HEK293T (cell line): ENCODE results near the gene CHDH.

ENCODE experiments used
- CTCF ChIA-PET: fragments of 350-600 bp; formaldehyde crosslinking; extraction: SDS; loops from one replicate; lab custom pipeline; 2021; ENCODE audit warnings: antibody characterized with exemption, inconsistent platforms; lab: Yijun Ruan, JAX
- POLR2A ChIA-PET: fragments of 350-600 bp; formaldehyde crosslinking; extraction: SDS; loops from one replicate; lab custom pipeline; 2020; ENCODE audit warnings: antibody characterized with exemption, inconsistent platforms; lab: Yijun Ruan, JAX
- DNase-seq: peaks from one replicate; pipeline ENCODE4 v3.0.0; 2012; ENCODE audit warnings: mixed read lengths; ENCODE audit errors: extremely low spot score
- ARNT ChIP-seq: fragments of 450-650 bp; IDR thresholded peaks from 2 replicates; pipeline ENCODE4 v1.6.1; 2017; ENCODE audit warnings: mild to moderate bottlenecking
- BHLHE40 ChIP-seq: fragments of 450-650 bp; IDR thresholded peaks from 2 replicates; pipeline ENCODE4 v1.6.1; 2016; ENCODE audit warnings: mild to moderate bottlenecking, moderate library complexity, borderline replicate concordance
- CTBP1 ChIP-seq: fragments of 450-650 bp; IDR thresholded peaks from 2 replicates; pipeline ENCODE4 v1.6.1; 2016; ENCODE audit warnings: borderline replicate concordance
- ELF4 ChIP-seq: fragments of 450-650 bp; IDR thresholded peaks from 2 replicates; pipeline ENCODE4 v1.6.1; 2017; ENCODE audit warnings: antibody characterized with exemption
- FOXA1 ChIP-seq: fragments of 450-650 bp; IDR thresholded peaks from 2 replicates; pipeline ENCODE4 v1.6.1; 2016; ENCODE audit warnings: mild to moderate bottlenecking
- FOXK2 ChIP-seq: fragments of 450-650 bp; IDR thresholded peaks from 2 replicates; pipeline ENCODE4 v1.6.1; 2016; ENCODE audit warnings: mild to moderate bottlenecking
- FOXM1 ChIP-seq: fragments of 450-650 bp; IDR thresholded peaks from 2 replicates; pipeline ENCODE4 v1.6.1; 2017; ENCODE audit warnings: mild to moderate bottlenecking, borderline replicate concordance
- HDGF ChIP-seq: fragments of 450-650 bp; IDR thresholded peaks from 2 replicates; pipeline ENCODE4 v1.6.1; 2017; ENCODE audit warnings: antibody characterized with exemption, borderline replicate concordance
- L3MBTL2 ChIP-seq: fragments of 450-650 bp; conservative IDR thresholded peaks from 2 replicates; pipeline ENCODE4 v1.6.1; 2016; ENCODE audit warnings: mild to moderate bottlenecking
- LEF1 ChIP-seq: fragments of 450-650 bp; IDR thresholded peaks from 2 replicates; pipeline ENCODE4 v1.6.1; 2017; ENCODE audit warnings: mild to moderate bottlenecking, borderline replicate concordance
- NFRKB ChIP-seq: fragments of 450-650 bp; IDR thresholded peaks from 2 replicates; pipeline ENCODE4 v1.6.1; 2016; ENCODE audit warnings: mild to moderate bottlenecking, moderate library complexity
- PKNOX1 ChIP-seq: fragments of 450-650 bp; IDR thresholded peaks from 2 replicates; pipeline ENCODE4 v1.6.1; 2016
- SP1 ChIP-seq: fragments of 450-650 bp; IDR thresholded peaks from 2 replicates; pipeline ENCODE4 v1.6.1; 2017
- SUZ12 ChIP-seq: fragments of 450-650 bp; IDR thresholded peaks from 2 replicates; pipeline ENCODE4 v1.6.1; 2016; ENCODE audit warnings: mild to moderate bottlenecking
- TARDBP ChIP-seq: fragments of 450-650 bp; IDR thresholded peaks from 2 replicates; pipeline ENCODE4 v1.6.1; 2016
- ZNF384 ChIP-seq: fragments of 450-650 bp; IDR thresholded peaks from 2 replicates; pipeline ENCODE4 v1.6.1; 2016

The CHDH gene

DNA sequence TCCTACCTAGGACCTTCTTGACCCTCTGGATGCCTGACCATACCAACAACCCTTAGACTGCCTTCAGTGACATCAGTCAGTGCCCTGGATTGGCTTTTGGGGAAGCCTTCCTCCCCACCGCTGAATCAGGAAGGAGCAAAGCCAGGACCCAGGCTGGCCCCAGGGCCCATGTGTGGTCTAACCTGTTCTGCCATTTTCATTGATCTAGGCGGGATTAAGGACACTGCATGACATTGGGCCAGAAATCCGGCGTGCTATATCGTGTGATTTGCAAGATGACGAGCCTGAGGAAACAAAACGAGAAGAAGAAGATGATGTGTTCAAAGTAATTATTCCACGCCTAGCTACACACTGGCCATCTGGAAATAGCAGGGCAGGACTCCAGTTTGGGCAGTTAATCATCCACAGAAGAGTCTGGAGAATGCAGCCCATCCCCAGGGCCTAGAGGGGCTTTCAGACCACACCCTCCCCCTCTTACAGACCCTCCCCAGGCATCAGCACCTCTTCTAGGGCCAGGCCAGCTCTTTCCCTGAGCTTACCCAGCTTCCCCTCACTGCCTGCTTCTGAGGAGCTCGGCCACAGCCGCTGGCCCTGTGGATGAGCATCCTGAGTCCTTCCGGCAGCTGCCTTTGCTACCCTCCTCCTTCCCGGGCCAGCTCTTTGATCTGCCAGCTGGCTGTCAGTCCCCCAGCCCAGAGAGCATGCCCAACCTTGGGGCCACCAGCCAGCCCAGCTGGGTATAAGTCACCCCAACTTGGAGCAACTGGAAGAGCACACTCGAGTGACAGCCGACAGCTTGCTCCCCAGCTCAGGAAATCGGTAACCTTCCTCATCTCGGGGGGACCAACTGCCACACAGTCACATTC is 45.9 kb downstream of the CHDH start:
- DNase-seq, result no peak
- ChIA-PET CTCF (interaction anchor here (0.8 kb wide), 1 partner anchor 45 kb away, joined by 3 read pairs; no protein-coding TSS in a partner anchor), POLR2A (no interaction called here)
- no peak for TF ChIP-seq ELF4
- no peak for TF ChIP-seq ZNF384
- TF ChIP-seq LEF1, result no peak
- TF ChIP-seq PKNOX1, result no peak
- no peak for TF ChIP-seq FOXK2
- no peak for TF ChIP-seq HDGF
- no peak for TF ChIP-seq SUZ12
- TF ChIP-seq FOXA1, result no peak
- TF ChIP-seq FOXM1, result no peak
- no peak for TF ChIP-seq TARDBP
- TF ChIP-seq CTBP1, result no peak
- no peak for TF ChIP-seq L3MBTL2
- no peak for TF ChIP-seq BHLHE40
- no peak for TF ChIP-seq ARNT
- no peak for TF ChIP-seq SP1
- TF ChIP-seq NFRKB, result no peak

GRCh38 chr3:53799338-53799865 is 46.8 kb downstream of the CHDH start:
- DNase-seq, result no peak
- TF ChIP-seq ARNT, result no peak
- TF ChIP-seq ZNF384, result no peak
- no peak for TF ChIP-seq SP1
- no peak for TF ChIP-seq CTBP1
- TF ChIP-seq BHLHE40, result no peak
- TF ChIP-seq NFRKB, result no peak
- no peak for TF ChIP-seq LEF1
- no peak for TF ChIP-seq TARDBP
- TF ChIP-seq FOXA1, result no peak
- no peak for TF ChIP-seq FOXM1
- TF ChIP-seq HDGF, result no peak
- TF ChIP-seq PKNOX1, result no peak
- TF ChIP-seq FOXK2, result no peak
- POLR2A ChIA-PET, result no interaction called here
- CTCF ChIA-PET, result no interaction called here

DNA sequence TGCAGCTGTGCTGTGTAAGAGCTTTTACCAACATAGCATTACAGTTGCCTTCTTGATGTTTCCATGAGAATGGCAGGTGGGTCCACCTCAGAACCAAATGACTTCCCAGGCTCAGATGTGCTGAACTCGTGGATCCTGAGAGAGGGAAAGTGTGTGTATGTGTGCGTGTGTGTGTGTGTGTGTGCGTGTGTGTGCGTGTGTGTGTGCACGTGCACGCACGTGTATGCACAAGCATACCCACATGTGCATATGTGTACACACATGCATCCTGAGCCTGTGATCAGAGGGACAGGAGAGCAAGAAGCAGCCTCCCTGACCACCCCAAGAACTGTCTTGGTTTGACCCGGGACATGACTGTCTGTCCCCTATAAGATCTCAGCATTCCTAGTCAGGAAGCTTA is 48.1 kb downstream of the CHDH start:
- POLR2A ChIA-PET, result interaction anchor here (0.7 kb wide), 1 partner anchor 320 kb away, joined by 3 read pairs; no protein-coding TSS in a partner anchor
- CTCF ChIA-PET, result no interaction called here
- no peak for TF ChIP-seq FOXK2
- no peak for TF ChIP-seq PKNOX1
- no peak for TF ChIP-seq SP1
- TF ChIP-seq FOXA1, result no peak
- no peak for TF ChIP-seq FOXM1
- TF ChIP-seq ARNT, result no peak
- TF ChIP-seq LEF1, result no peak
- no peak for TF ChIP-seq ELF4
- no peak for TF ChIP-seq SUZ12
- no peak for TF ChIP-seq CTBP1
- DNase-seq, result no peak

DNA sequence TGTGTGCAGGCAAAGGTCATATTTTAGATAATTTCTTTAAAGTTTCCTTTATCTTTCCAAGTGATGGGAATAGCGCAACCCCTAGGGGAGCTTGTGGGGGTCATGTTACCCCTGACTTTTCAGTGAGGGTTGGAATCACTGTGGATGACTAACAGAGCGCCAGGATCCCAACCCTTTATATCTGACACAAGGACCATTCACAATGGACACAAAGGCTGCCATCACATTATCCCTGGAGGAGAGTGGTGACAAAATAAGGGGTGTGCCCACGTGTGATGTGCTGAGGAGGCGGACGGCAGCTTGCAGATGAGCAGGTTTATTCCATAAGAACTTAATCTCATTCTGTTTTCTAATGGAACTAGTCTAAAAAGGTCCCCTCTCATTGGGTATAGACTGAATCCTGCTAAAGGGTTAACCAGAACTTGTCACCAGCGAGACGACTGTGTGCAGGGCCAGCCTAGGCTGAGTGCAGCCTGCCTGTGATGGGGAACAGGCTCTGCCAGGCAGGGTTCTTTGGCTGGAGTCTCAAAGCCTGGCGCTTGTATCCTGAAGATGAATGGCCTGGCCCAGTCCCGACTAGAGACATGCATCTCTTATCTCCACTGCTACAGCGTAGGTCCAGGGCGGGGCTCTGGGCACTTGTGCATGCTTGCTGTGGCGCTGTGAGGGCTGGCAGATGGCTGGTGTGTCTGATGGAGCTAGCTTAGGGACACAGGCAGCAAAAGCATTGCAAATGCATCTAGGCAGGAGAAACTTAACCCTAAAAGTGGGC is 50.2 kb downstream of the CHDH start:
- CTCF ChIA-PET, result no interaction called here
- POLR2A ChIA-PET, result no interaction called here
- DNase-seq, result no peak
- no peak for TF ChIP-seq BHLHE40
- TF ChIP-seq PKNOX1, result no peak
- TF ChIP-seq LEF1, result no peak
- TF ChIP-seq SUZ12, result no peak
- TF ChIP-seq FOXA1, result no peak
- TF ChIP-seq ELF4, result no peak
- TF ChIP-seq ARNT, result no peak
- no peak for TF ChIP-seq TARDBP
- TF ChIP-seq FOXM1, result no peak
- TF ChIP-seq FOXK2, result no peak

DNA sequence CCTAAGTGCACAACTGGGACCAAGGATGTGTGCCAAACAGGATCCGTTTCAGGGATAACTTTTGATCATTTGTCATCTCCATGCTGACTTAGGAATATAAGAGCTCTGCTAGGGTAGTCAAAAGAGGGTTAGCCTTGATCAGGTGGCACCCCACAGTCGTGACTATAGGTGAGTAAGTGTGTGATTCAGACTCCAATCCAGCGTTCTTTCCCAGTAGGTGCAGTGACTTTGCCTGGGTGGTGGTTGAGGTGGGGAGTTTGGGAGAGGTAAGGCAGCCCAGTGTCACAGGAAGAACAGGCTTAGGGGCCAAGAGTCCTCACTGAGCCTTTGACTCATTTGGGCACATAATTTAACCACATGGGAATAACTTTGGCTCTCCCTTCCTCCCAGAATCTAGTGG is 51.0 kb downstream of the CHDH start:
- ChIA-PET CTCF (no interaction called here), POLR2A (no interaction called here)
- TF ChIP-seq TARDBP (no peak), PKNOX1 (no peak), FOXM1 (no peak), ARNT (no peak), HDGF (no peak), CTBP1 (no peak), FOXA1 (no peak), SP1 (no peak), NFRKB (no peak), ZNF384 (no peak), FOXK2 (no peak), BHLHE40 (no peak), LEF1 (no peak), ELF4 (no peak)
- DNase-seq, result no peak
